ENCODE measurements around the gene P3H3. TPM values are rescaled to one million over a fixed set of nuclear protein-coding genes. Genes with fewer than 3 reads are reported as not detected.

P3H3 gene
- total and polyA plus RNA-seq, 2 donors (not counting 3 experiments of a cell fraction or from before 2014, with no cell fraction given): 75.9 to 76.5 TPM

- no peak for DNase-seq (ENCODE audit: low read depth, low spot score)
- Histone ChIP-seq H3K9me3 (replicated peaks; ENCODE audit: control insufficient read depth, insufficient read depth, low read length) (no peaks in the 10 kb centered on the region), H3K4me3 (replicated peaks in 1 of 3; ENCODE audit: insufficient read depth in 1 of 3, low read depth in 1 of 3, low read length in 3 of 3) (no peak overlapping the region), H3K27me3 (ENCODE audit: control insufficient read depth in 2 of 2, insufficient read depth in 2 of 2, low read length in 2 of 2) (no peaks in the 10 kb centered on the region), H3K27ac (ENCODE audit: insufficient read depth, low read depth, low read length) (no peak overlapping the region), H3K9me1 (replicated peaks; ENCODE audit: control insufficient read depth, extremely low read depth, insufficient read depth, low read length) (no peaks in the 10 kb centered on the region), H3K9ac (replicated peaks; ENCODE audit: extremely low read depth, insufficient read depth, low read length) (no peak overlapping the region), H3K79me2 (ENCODE audit: control insufficient read depth, insufficient read depth, low read length) (no peaks in the 10 kb centered on the region), H3K36me3 (ENCODE audit: control insufficient read depth in 2 of 2, extremely low read depth in 1 of 2, insufficient read depth in 2 of 2, low read length in 2 of 2) (peaks cover 3 to 11% of the 10 kb centered on the region in 2 experiments), H2AFZ (ENCODE audit: low read depth, low read length) (no peak overlapping the region), H3K4me1 (ENCODE audit: control insufficient read depth, extremely low read depth, insufficient read depth, low read length) (no peaks in the 10 kb centered on the region), H4K20me1 (replicated peaks; ENCODE audit: control insufficient read depth, extremely low read depth, insufficient read depth, low read length) (no peaks in the 10 kb centered on the region), H3K4me2 (ENCODE audit: insufficient read depth, low read length) (no peak overlapping the region)
- FAIRE-seq: no peak
- dilution Hi-C loops (cut with MboI; ENCODE audit: extremely low pct_ligation_motif_present, low sequenced_read_pairs) (no loop called here), intact Hi-C loops (cut with micrococcal nuclease) (no loop called here)
- CTCF ChIA-PET: interaction anchor here (1.4 to 1.9 kb wide), 3 partner anchors 8 to 16 kb away, joined by 3 to 12 read pairs (median 7); partner anchors contain the start of gene TPI1
- no peak for TF ChIP-seq JUN (IDR thresholded peaks at IDR 0.05; ENCODE audit: borderline replicate concordance, insufficient read depth, insufficient read length, low read depth)
- no peak for TF ChIP-seq MAX (IDR thresholded peaks at IDR 0.05; ENCODE audit: insufficient read depth, insufficient read length)
- no peak for TF ChIP-seq EZH2 (IDR thresholded peaks at IDR 0.05; ENCODE audit: borderline replicate concordance, low read depth, low read length, severe bottlenecking)
- no peak for TF ChIP-seq MYC (IDR thresholded peaks at IDR 0.05; ENCODE audit: low read depth, low read length)
- TF ChIP-seq CTCF (IDR thresholded peaks at IDR 0.05; ENCODE audit: extremely low read depth in 1 of 2, insufficient read depth in 1 of 2, low read depth in 1 of 2, low read length in 2 of 2): no peak
- no peak for TF ChIP-seq GATA2 (IDR thresholded peaks at IDR 0.05; ENCODE audit: insufficient read depth, insufficient read length, low read depth, low read length)
- POLR2A ChIA-PET: no interaction called here
- BruUV-seq (replicated peaks): no TSS peak
Observed at GRCh38 chr12:6883252-6883651, 55.0 kb downstream of the P3H3 start.

Measured in endothelial cell of umbilical vein (primary cell).